GM12873 (cell line): ENCODE results near the gene GID4.

ENCODE experiments used
- TF ChIP-seq, protein P1 (sequence below): IDR thresholded peaks from 2 replicates; pipeline ENCODE4 v1.5.1; 2012; ENCODE audit warnings: low read depth, mild to moderate bottlenecking, moderate library complexity, low read length, control low read depth; ENCODE audit not compliant: insufficient read depth; ENCODE audit errors: missing control alignments

The GID4 gene

GRCh38 chr17:18089613-18090012, 50.4 kb downstream of the GID4 start:
- TF ChIP-seq, protein P1, sequence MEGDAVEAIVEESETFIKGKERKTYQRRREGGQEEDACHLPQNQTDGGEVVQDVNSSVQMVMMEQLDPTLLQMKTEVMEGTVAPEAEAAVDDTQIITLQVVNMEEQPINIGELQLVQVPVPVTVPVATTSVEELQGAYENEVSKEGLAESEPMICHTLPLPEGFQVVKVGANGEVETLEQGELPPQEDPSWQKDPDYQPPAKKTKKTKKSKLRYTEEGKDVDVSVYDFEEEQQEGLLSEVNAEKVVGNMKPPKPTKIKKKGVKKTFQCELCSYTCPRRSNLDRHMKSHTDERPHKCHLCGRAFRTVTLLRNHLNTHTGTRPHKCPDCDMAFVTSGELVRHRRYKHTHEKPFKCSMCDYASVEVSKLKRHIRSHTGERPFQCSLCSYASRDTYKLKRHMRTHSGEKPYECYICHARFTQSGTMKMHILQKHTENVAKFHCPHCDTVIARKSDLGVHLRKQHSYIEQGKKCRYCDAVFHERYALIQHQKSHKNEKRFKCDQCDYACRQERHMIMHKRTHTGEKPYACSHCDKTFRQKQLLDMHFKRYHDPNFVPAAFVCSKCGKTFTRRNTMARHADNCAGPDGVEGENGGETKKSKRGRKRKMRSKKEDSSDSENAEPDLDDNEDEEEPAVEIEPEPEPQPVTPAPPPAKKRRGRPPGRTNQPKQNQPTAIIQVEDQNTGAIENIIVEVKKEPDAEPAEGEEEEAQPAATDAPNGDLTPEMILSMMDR: no peak

GRCh38 chr17:18093616-18094408, 54.6 kb downstream of the GID4 start:
- TF ChIP-seq, protein P1: peak; percentile 43

- TF ChIP-seq, protein P1: no peak
Measured at GRCh38 chr17:18094409-18094807, 55.2 kb downstream of the GID4 start.

- TF ChIP-seq, protein P1: no peak
Measured at GRCh38 chr17:18099516-18099915, 60.3 kb downstream of the GID4 start.

- TF ChIP-seq, protein P1: no peak
Measured at GRCh38 chr17:18100616-18101015, 61.4 kb downstream of the GID4 start.

GRCh38 chr17:18101828-18102227, 62.6 kb downstream of the GID4 start:
- TF ChIP-seq, protein P1: no peak

- TF ChIP-seq, protein P1: no peak
Measured at GRCh38 chr17:18102640-18103039, 63.4 kb downstream of the GID4 start.
